HepG2 (cell line): ENCODE measurements around the gene MMP25. TPM values are rescaled to one million over a fixed set of nuclear protein-coding genes. Genes with fewer than 3 reads are reported as not detected.

Experiments
- ADNP ChIP-seq: sonication (generic); formaldehyde crosslinking; IDR thresholded peaks from 2 replicates; pipeline ENCODE4 v1.4.0; 2020; ENCODE audit warnings: missing genetic modification reagents
- BRCA1 ChIP-seq: sonication (generic); formaldehyde crosslinking; IDR thresholded peaks from 2 replicates; pipeline ENCODE4 v1.4.0; 2020; ENCODE audit warnings: missing genetic modification reagents
- CBFB ChIP-seq: sonication (generic); formaldehyde crosslinking; IDR thresholded peaks from 2 replicates; pipeline ENCODE4 v1.4.0; 2020; ENCODE audit warnings: missing genetic modification reagents
- GZF1 ChIP-seq: sonication (generic); formaldehyde crosslinking; IDR thresholded peaks from 2 replicates; pipeline ENCODE4 v1.5.1; 2020; ENCODE audit warnings: mild to moderate bottlenecking, missing genetic modification reagents
- HNRNPH1 ChIP-seq: fragments of 200-400 bp; formaldehyde crosslinking; optimal IDR thresholded peaks from 2 replicates; pipeline ENCODE3; 2017; ENCODE audit warnings: mild to moderate bottlenecking, low read depth, low read length
- HNRNPLL ChIP-seq: fragments of 200-400 bp; formaldehyde crosslinking; IDR thresholded peaks from 2 replicates; pipeline ENCODE4 v1.6.1; 2017; ENCODE audit warnings: mild to moderate bottlenecking, low read depth, low read length; ENCODE audit not compliant: poor library complexity, severe bottlenecking
- HNRNPUL1 ChIP-seq: fragments of 200-400 bp; formaldehyde crosslinking; IDR thresholded peaks from 2 replicates; pipeline ENCODE4 v1.6.1; 2017; ENCODE audit warnings: low read depth, mild to moderate bottlenecking, low read length, moderate library complexity
- IRX3 ChIP-seq: sonication (generic); formaldehyde crosslinking; IDR thresholded peaks from 2 replicates; pipeline ENCODE4 v1.8.1; 2023; ENCODE audit warnings: mild to moderate bottlenecking, low read depth, missing genetic modification reagents, borderline replicate concordance
- NFATC3 ChIP-seq: sonication (generic); formaldehyde crosslinking; IDR thresholded peaks from 2 replicates; pipeline ENCODE4 v1.5.1; 2020; ENCODE audit warnings: mild to moderate bottlenecking, missing genetic modification reagents
- PPARG ChIP-seq: conservative IDR thresholded peaks from 2 replicates; pipeline ENCODE4 v1.6.1; 2016; ENCODE audit warnings: missing biosample characterization, missing genetic modification reagents
- ZC3H4 ChIP-seq: sonication (generic); formaldehyde crosslinking; IDR thresholded peaks from 2 replicates; pipeline ENCODE4 v1.4.0; 2020; ENCODE audit warnings: missing genetic modification reagents, borderline replicate concordance
- ZFP82 ChIP-seq: sonication (generic); formaldehyde crosslinking; IDR thresholded peaks from 2 replicates; pipeline ENCODE4 v1.5.1; 2020; ENCODE audit warnings: mild to moderate bottlenecking, missing genetic modification reagents, borderline replicate concordance
- ZNF274 ChIP-seq: sonication (generic); formaldehyde crosslinking; IDR thresholded peaks from 2 replicates; pipeline ENCODE4 v1.5.1; 2020; ENCODE audit warnings: mild to moderate bottlenecking, missing genetic modification reagents
- polyA plus RNA-seq, 8 experiments: library from polyadenylated mRNA; depleted of rRNA in 3 of 8; stranded (reverse) in 7 of 8; unstranded in 1 of 8; fragments of >200 nt; fragmentation: Illumina TruSeq in 4 of 8; extraction: Trizol in 4 of 8; gene quantifications; 2 replicates each; pipeline versions ENCODE4 v1.2.1 to v1.2.3, GENCODE V29; 2011 to 2016; ENCODE audit warnings: low read depth in 4 of 8, missing spikeins in 1 of 8, mixed read lengths in 1 of 8; ENCODE audit not compliant: insufficient read depth in 1 of 8
- total RNA-seq, 5 experiments: library from RNA; depleted of rRNA; stranded (reverse); fragments of >200 nt; fragmentation: Illumina TruSeq; extraction: Trizol; gene quantifications; 2 replicates each; pipeline ENCODE4 v1.2.3, GENCODE V29; 2016; ENCODE audit warnings: low read depth in 1 of 5
- TF ChIP-seq, protein P1 (sequence below): sonication (generic); formaldehyde crosslinking; IDR thresholded peaks from 2 replicates; pipeline ENCODE4 v1.9.0; 2021; ENCODE audit warnings: missing genetic modification reagents, borderline replicate concordance
- TF ChIP-seq, protein P2 (sequence below): sonication (generic); formaldehyde crosslinking; IDR thresholded peaks from 2 replicates; pipeline ENCODE4 v1.5.1; 2020; ENCODE audit warnings: missing genetic modification reagents, mild to moderate bottlenecking, borderline replicate concordance
- TF ChIP-seq, protein P3 (sequence below): sonication (generic); formaldehyde crosslinking; IDR thresholded peaks from 2 replicates; pipeline ENCODE4 v1.4.0; 2020; ENCODE audit warnings: mild to moderate bottlenecking, missing genetic modification reagents
- TF ChIP-seq, protein P4 (sequence below): sonication (generic); formaldehyde crosslinking; IDR thresholded peaks from 2 replicates; pipeline ENCODE4 v1.5.0; 2020; ENCODE audit warnings: missing genetic modification reagents, mild to moderate bottlenecking, borderline replicate concordance
- TF ChIP-seq, protein P5 (sequence below): sonication (generic); formaldehyde crosslinking; IDR thresholded peaks from 2 replicates; pipeline ENCODE4 v1.8.0; 2022; ENCODE audit warnings: mild to moderate bottlenecking, missing genetic modification reagents
- TF ChIP-seq, protein P6 (sequence below): sonication (generic); formaldehyde crosslinking; IDR thresholded peaks from 2 replicates; pipeline ENCODE4 v1.8.0; 2022; ENCODE audit warnings: mild to moderate bottlenecking, missing genetic modification reagents, moderate library complexity

The MMP25 gene
- total and polyA plus RNA-seq, 2 of the 13 experiments (the other 11 are each of a cell fraction or from before 2014, with no cell fraction given), result 0.04 to 0.08 TPM

DNA sequence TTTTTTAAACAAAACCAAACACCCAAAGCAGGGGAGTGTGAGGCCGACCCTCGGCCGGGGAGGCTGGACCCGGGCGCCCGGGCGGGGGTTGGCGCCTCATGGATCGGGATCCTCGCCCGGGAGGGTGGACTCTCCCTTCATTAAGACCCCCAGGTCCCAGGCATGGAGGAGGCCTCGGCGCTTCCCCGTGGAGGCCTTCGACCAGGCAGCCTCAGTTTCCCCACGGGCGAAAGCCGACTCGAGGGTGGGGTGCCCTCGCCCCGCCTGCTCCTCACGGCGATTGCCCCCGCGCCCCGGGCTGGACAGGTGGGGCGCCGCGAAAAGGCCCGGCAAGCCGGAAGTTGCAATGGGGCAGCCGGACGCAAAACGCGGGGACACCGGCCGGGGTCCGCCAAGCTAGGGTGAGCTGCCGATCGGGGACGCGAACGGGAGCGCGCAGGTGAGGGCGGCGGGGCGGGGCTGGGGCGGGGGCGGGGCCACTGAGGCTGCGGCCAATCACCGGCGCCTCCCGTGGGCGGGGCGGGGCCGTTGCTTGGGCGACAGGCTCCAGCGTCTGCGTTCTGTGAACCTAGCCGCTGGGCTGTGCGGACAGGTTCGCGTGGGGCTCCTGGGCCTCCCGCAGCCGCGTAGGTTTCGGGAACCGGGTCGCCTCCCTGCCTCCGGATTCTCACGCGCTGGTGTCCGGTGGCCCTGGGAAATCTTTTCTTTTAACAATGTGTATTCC, 60.0 kb downstream of the MMP25 start (continued):
- TF ChIP-seq, protein P1, sequence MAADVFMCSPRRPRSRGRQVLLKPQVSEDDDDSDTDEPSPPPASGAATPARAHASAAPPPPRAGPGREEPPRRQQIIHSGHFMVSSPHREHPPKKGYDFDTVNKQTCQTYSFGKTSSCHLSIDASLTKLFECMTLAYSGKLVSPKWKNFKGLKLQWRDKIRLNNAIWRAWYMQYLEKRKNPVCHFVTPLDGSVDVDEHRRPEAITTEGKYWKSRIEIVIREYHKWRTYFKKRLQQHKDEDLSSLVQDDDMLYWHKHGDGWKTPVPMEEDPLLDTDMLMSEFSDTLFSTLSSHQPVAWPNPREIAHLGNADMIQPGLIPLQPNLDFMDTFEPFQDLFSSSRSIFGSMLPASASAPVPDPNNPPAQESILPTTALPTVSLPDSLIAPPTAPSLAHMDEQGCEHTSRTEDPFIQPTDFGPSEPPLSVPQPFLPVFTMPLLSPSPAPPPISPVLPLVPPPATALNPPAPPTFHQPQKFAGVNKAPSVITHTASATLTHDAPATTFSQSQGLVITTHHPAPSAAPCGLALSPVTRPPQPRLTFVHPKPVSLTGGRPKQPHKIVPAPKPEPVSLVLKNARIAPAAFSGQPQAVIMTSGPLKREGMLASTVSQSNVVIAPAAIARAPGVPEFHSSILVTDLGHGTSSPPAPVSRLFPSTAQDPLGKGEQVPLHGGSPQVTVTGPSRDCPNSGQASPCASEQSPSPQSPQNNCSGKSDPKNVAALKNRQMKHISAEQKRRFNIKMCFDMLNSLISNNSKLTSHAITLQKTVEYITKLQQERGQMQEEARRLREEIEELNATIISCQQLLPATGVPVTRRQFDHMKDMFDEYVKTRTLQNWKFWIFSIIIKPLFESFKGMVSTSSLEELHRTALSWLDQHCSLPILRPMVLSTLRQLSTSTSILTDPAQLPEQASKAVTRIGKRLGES (CRISPR knock-in tag), result no peak
- TF ChIP-seq, protein P2, sequence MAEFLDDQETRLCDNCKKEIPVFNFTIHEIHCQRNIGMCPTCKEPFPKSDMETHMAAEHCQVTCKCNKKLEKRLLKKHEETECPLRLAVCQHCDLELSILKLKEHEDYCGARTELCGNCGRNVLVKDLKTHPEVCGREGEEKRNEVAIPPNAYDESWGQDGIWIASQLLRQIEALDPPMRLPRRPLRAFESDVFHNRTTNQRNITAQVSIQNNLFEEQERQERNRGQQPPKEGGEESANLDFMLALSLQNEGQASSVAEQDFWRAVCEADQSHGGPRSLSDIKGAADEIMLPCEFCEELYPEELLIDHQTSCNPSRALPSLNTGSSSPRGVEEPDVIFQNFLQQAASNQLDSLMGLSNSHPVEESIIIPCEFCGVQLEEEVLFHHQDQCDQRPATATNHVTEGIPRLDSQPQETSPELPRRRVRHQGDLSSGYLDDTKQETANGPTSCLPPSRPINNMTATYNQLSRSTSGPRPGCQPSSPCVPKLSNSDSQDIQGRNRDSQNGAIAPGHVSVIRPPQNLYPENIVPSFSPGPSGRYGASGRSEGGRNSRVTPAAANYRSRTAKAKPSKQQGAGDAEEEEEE (CRISPR knock-in tag), result no peak
- TF ChIP-seq BRCA1 (no peak), NFATC3 (CRISPR knock-in tag) (no peak), PPARG (CRISPR knock-in tag) (no peak), IRX3 (CRISPR knock-in tag) (no peak), ZFP82 (CRISPR knock-in tag) (no peak), HNRNPH1 (no peak), ADNP (CRISPR knock-in tag) (no peak), CBFB (peak; percentile 51; the same call in 1 of the 2 replicates), HNRNPUL1 (no peak), GZF1 (CRISPR knock-in tag) (no peak), ZNF274 (CRISPR knock-in tag) (0 out of 2 replicates have a peak, but pooled peaks have one; percentile 55), ZC3H4 (CRISPR knock-in tag) (peak; percentile 52; the same call in 1 of the 2 replicates), HNRNPLL (peak; percentile 47)
- TF ChIP-seq, protein P3, sequence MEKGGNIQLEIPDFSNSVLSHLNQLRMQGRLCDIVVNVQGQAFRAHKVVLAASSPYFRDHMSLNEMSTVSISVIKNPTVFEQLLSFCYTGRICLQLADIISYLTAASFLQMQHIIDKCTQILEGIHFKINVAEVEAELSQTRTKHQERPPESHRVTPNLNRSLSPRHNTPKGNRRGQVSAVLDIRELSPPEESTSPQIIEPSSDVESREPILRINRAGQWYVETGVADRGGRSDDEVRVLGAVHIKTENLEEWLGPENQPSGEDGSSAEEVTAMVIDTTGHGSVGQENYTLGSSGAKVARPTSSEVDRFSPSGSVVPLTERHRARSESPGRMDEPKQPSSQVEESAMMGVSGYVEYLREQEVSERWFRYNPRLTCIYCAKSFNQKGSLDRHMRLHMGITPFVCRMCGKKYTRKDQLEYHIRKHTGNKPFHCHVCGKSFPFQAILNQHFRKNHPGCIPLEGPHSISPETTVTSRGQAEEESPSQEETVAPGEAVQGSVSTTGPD (CRISPR knock-in tag), result no peak
- TF ChIP-seq, protein P4, sequence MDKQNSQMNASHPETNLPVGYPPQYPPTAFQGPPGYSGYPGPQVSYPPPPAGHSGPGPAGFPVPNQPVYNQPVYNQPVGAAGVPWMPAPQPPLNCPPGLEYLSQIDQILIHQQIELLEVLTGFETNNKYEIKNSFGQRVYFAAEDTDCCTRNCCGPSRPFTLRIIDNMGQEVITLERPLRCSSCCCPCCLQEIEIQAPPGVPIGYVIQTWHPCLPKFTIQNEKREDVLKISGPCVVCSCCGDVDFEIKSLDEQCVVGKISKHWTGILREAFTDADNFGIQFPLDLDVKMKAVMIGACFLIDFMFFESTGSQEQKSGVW, result no peak
- TF ChIP-seq, protein P5, sequence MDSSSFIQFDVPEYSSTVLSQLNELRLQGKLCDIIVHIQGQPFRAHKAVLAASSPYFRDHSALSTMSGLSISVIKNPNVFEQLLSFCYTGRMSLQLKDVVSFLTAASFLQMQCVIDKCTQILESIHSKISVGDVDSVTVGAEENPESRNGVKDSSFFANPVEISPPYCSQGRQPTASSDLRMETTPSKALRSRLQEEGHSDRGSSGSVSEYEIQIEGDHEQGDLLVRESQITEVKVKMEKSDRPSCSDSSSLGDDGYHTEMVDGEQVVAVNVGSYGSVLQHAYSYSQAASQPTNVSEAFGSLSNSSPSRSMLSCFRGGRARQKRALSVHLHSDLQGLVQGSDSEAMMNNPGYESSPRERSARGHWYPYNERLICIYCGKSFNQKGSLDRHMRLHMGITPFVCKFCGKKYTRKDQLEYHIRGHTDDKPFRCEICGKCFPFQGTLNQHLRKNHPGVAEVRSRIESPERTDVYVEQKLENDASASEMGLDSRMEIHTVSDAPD, result 0 out of 2 replicates have a peak, but pooled peaks have one; percentile 31
- TF ChIP-seq, protein P6, sequence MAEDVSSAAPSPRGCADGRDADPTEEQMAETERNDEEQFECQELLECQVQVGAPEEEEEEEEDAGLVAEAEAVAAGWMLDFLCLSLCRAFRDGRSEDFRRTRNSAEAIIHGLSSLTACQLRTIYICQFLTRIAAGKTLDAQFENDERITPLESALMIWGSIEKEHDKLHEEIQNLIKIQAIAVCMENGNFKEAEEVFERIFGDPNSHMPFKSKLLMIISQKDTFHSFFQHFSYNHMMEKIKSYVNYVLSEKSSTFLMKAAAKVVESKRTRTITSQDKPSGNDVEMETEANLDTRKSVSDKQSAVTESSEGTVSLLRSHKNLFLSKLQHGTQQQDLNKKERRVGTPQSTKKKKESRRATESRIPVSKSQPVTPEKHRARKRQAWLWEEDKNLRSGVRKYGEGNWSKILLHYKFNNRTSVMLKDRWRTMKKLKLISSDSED (CRISPR knock-in tag), result no peak
